Neutrophil (primary cell): ENCODE measurements around the gene NES.

ENCODE experiments used
- H3K27ac ChIP-seq: fragments of 200-600 bp; sonication (generic); 2 replicates; pipeline ENCODE4 v1.5.1; 2016; ENCODE audit warnings: mild to moderate bottlenecking, moderate library complexity
- H3K27me3 ChIP-seq: fragments of 200-600 bp; sonication (generic); 2 replicates; pipeline ENCODE4 v1.6.0; 2016; ENCODE audit warnings: mild to moderate bottlenecking
- H3K36me3 ChIP-seq: fragments of 200-600 bp; sonication (generic); 2 replicates; pipeline ENCODE4 v1.5.1; 2017
- H3K4me1 ChIP-seq, 2 experiments: fragments of 200-600 bp in 1 of 2; sonication (generic) in 1 of 2; 1 replicate in 1 of 2; 2 replicates in 1 of 2; pipeline versions ENCODE4 v1.5.1 to v1.6.1; 2013 to 2016; ENCODE audit warnings: low read depth in 1 of 2, low read length in 1 of 2, mild to moderate bottlenecking in 1 of 2, moderate library complexity in 1 of 2; ENCODE audit not compliant: control insufficient read depth in 1 of 2, insufficient read depth in 1 of 2
- H3K4me3 ChIP-seq, 2 experiments: fragments of 200-600 bp in 1 of 2; sonication (generic) in 1 of 2; 1 replicate in 1 of 2; 2 replicates in 1 of 2; pipeline ENCODE4 v1.5.1; 2013 to 2016; ENCODE audit warnings: low read depth in 1 of 2, low read length in 1 of 2, mild to moderate bottlenecking in 1 of 2, moderate library complexity in 1 of 2
- H3K9me3 ChIP-seq: fragments of 200-600 bp; sonication (generic); 2 replicates; pipeline ENCODE4 v1.5.1; 2016
- TF ChIP-seq, protein P1 (sequence below): fragments of 200-600 bp; sonication (generic); IDR thresholded peaks from 2 replicates; pipeline ENCODE4 v1.5.1; 2016; ENCODE audit warnings: antibody characterized with exemption

The NES gene

DNA sequence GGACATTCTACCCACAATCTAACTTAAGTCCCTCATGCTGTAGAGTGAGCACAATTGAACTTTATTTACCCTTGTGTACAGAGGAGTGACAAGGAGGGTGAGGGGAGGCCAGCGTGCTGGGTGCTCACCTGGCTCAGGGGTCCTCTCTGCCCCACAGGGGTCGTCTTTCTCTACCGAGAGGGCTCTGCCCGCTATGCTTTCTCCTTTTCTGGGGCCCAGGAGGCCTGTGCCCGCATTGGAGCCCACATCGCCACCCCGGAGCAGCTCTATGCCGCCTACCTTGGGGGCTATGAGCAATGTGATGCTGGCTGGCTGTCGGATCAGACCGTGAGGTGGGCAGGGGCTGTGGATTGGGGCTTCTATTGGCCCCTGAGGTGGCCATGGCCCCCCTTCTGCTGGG is 29.9 kb downstream of the NES start:
- TF ChIP-seq, protein P1, sequence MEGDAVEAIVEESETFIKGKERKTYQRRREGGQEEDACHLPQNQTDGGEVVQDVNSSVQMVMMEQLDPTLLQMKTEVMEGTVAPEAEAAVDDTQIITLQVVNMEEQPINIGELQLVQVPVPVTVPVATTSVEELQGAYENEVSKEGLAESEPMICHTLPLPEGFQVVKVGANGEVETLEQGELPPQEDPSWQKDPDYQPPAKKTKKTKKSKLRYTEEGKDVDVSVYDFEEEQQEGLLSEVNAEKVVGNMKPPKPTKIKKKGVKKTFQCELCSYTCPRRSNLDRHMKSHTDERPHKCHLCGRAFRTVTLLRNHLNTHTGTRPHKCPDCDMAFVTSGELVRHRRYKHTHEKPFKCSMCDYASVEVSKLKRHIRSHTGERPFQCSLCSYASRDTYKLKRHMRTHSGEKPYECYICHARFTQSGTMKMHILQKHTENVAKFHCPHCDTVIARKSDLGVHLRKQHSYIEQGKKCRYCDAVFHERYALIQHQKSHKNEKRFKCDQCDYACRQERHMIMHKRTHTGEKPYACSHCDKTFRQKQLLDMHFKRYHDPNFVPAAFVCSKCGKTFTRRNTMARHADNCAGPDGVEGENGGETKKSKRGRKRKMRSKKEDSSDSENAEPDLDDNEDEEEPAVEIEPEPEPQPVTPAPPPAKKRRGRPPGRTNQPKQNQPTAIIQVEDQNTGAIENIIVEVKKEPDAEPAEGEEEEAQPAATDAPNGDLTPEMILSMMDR, result no peak
- Histone ChIP-seq H3K9me3 (no peaks in the 10 kb centered on the region), H3K4me1 (no peaks in the 10 kb centered on the region), H3K27ac (no peak overlapping the region), H3K4me3 (no peak overlapping the region), H3K36me3 (no peaks in the 10 kb centered on the region), H3K27me3 (peaks cover 100% of the 10 kb centered on the region)

DNA sequence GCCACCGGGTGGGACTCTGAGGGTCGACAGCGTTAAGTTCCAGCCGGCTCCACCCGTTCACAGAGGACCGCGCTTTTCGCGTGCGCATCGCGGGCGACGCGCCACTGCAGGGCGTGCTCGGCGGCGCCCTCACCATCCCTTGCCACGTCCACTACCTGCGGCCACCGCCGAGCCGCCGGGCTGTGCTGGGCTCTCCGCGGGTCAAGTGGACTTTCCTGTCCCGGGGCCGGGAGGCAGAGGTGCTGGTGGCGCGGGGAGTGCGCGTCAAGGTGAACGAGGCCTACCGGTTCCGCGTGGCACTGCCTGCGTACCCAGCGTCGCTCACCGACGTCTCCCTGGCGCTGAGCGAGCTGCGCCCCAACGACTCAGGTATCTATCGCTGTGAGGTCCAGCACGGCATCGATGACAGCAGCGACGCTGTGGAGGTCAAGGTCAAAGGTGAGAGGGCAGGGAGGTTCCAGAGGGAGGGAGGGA is 30.4 kb downstream of the NES start:
- peaks cover 100% of the 10 kb centered on the region for H3K27me3 ChIP-seq
- no peak overlapping the region for H3K27ac ChIP-seq
- no peaks in the 10 kb centered on the region for H3K4me1 ChIP-seq
- H3K4me3 ChIP-seq, result no peak overlapping the region
- no peaks in the 10 kb centered on the region for H3K36me3 ChIP-seq
- H3K9me3 ChIP-seq, result no peaks in the 10 kb centered on the region
- TF ChIP-seq, protein P1, result no peak

DNA sequence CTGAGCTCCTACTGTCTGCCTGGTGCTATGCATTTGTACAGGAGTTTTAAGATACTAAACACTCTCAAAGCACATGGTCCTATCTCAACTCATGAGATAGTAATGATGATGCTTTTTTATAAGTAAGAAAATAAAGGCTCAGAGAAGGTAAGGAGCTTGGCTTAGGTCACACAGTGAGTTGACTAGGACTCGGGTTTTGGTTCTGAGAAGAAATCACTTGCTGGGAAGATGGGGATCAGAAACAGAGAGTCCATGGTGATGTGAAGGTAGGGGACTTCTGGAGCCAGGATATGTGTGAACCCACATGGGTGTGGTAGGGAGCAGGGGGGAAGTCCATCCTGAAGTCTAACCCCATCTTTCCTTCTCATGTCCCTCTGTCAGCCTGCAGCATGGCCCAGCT is 31.5 kb downstream of the NES start:
- no peaks in the 10 kb centered on the region for H3K9me3 ChIP-seq
- H3K27me3 ChIP-seq, result peaks cover 100% of the 10 kb centered on the region
- no peak overlapping the region for H3K4me3 ChIP-seq
- no peaks in the 10 kb centered on the region for H3K36me3 ChIP-seq
- no peaks in the 10 kb centered on the region for H3K4me1 ChIP-seq
- TF ChIP-seq, protein P1, result no peak
- H3K27ac ChIP-seq, result no peak overlapping the region

DNA sequence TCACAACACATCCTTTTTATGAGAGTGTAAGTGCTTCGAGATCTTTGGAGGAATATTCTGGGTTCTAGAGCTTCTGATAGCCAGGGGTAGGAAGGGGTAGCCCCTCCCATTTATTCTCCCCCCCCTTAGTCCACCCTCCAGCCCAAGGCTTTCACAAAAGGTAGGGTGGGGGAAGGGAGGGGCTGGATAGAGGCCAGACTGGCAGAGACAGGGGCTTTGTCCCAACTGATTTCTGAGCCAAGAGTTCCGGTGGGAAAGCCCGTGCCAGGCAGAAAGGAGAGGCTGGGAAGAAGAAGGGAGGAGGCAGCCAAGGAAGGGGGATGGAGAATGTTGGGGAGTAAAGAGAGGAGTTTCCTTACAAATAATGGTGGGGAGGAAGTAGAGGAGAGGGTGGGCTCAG is 32.2 kb downstream of the NES start:
- Histone ChIP-seq H3K27ac (no peak overlapping the region), H3K4me3 (no peak overlapping the region), H3K9me3 (no peaks in the 10 kb centered on the region), H3K4me1 (no peaks in the 10 kb centered on the region), H3K27me3 (peaks cover 100% of the 10 kb centered on the region), H3K36me3 (no peaks in the 10 kb centered on the region)
- TF ChIP-seq, protein P1, result no peak

DNA sequence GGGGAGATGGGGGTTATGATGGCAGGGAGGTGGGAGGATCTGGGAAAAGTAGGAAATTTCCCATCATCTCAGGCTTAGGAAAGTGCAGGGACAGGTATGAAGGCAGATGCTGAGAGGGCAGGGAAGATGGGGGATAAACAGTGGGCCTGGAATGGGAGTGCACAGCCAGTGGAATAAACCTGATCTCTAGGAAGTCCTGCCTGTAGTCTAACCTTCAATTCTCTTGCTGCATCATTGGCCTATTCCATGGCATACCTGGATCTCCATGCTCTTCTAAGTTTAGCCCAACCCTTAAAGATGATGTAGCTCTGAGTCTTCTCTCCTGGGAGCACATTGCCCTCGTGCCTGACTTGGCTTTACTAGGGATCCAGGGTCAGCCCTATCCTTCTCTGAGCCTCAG is 32.6 kb downstream of the NES start:
- H3K36me3 ChIP-seq, result no peaks in the 10 kb centered on the region
- peaks cover 100% of the 10 kb centered on the region for H3K27me3 ChIP-seq
- TF ChIP-seq, protein P1, result no peak
- H3K4me3 ChIP-seq, result no peak overlapping the region
- H3K27ac ChIP-seq, result no peak overlapping the region
- H3K4me1 ChIP-seq, result no peaks in the 10 kb centered on the region
- H3K9me3 ChIP-seq, result no peaks in the 10 kb centered on the region

DNA sequence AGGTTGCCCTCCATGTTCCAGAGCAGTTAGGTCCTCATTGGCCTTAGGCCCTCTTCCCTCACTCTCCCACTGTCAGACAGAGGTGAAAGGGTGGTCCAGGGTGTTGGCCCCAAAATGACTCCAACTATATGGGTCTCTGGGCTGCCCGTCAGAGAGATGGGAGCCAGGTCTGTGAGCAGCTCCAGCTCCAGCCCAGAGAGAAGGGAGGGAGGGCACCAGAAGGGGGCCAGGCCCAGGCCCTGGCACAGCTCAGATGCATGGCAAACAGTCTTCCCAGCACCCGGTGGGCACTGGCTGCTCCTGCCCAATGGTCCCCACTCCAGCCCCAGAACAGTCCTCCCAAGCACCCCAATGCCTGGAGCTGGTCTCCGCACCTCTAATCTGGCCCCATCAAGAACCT is 33.1 kb downstream of the NES start:
- no peak overlapping the region for H3K4me3 ChIP-seq
- TF ChIP-seq, protein P1, result no peak
- peaks cover 100% of the 10 kb centered on the region for H3K27me3 ChIP-seq
- H3K36me3 ChIP-seq, result no peaks in the 10 kb centered on the region
- no peak overlapping the region for H3K27ac ChIP-seq
- no peaks in the 10 kb centered on the region for H3K4me1 ChIP-seq
- H3K9me3 ChIP-seq, result no peaks in the 10 kb centered on the region
